MCF 10A (cell line): ENCODE results near the gene IL9R. TPM values are rescaled to one million over a fixed set of nuclear protein-coding genes. Genes with fewer than 3 reads are reported as not detected.

Experiments
- BruUV-seq: library from RNA; stranded (reverse); fragments of 400-500 nt; replicated peaks from 2 replicates; lab custom pipeline; 2021; lab: Mats Ljungman, UMichigan
- CTCF ChIA-PET: fragments of 300-600 bp; sonication (Branson Sonifier 250); formaldehyde crosslinking; extraction: SDS; loops from one replicate; lab custom pipeline; 2021; ENCODE audit warnings: antibody characterized with exemption, inconsistent platforms; lab: Yijun Ruan, JAX
- POLR2A ChIA-PET: fragments of 300-600, 350-650 bp; sonication (Branson Sonifier 250); formaldehyde crosslinking; extraction: SDS; loops from one replicate; lab custom pipeline; 2020; ENCODE audit warnings: antibody characterized with exemption, inconsistent platforms; lab: Yijun Ruan, JAX
- DNase-seq: peaks from one replicate; pipeline ENCODE4 v3.0.0-alpha.2; 2018; ENCODE audit not compliant: unreplicated experiment
- H3K27ac Mint-ChIP-seq: one replicate; pipeline ENCODE4 v1.8.0; 2022; ENCODE audit warnings: mild to moderate bottlenecking, low read depth, mixed read lengths; ENCODE audit not compliant: unreplicated experiment
- H3K27me3 Mint-ChIP-seq: one replicate; pipeline ENCODE4 v1.8.0; 2022; ENCODE audit warnings: mixed read lengths; ENCODE audit not compliant: insufficient read depth, unreplicated experiment
- H3K36me3 Mint-ChIP-seq: one replicate; pipeline ENCODE4 v1.8.0; 2022; ENCODE audit warnings: mild to moderate bottlenecking, moderate library complexity, mixed read lengths; ENCODE audit not compliant: insufficient read depth, unreplicated experiment
- H3K4me1 Mint-ChIP-seq: one replicate; pipeline ENCODE4 v1.8.0; 2022; ENCODE audit warnings: mixed read lengths; ENCODE audit not compliant: insufficient read depth, unreplicated experiment
- H3K4me3 Mint-ChIP-seq: one replicate; pipeline ENCODE4 v1.8.0; 2022; ENCODE audit warnings: mild to moderate bottlenecking, moderate library complexity, mixed read lengths; ENCODE audit not compliant: unreplicated experiment
- H3K9me3 Mint-ChIP-seq: one replicate; pipeline ENCODE4 v1.8.0; 2022; ENCODE audit warnings: mixed read lengths; ENCODE audit not compliant: unreplicated experiment
- CTCF ChIP-seq: fragments of 200-600 bp; IDR thresholded peaks from one replicate; pipeline ENCODE4 v1.8.0; 2022; ENCODE audit warnings: antibody characterized with exemption, mild to moderate bottlenecking; ENCODE audit not compliant: unreplicated experiment
- intact Hi-C: fragments of 100-400 bp; cut with micrococcal nuclease; formaldehyde crosslinking; loops from 2 replicates; pipeline ENCODE4 v1.14.1; 2022
- total RNA-seq: library from RNA; stranded (reverse); gene quantifications from 2 replicates; pipeline ENCODE4 v1.2.3, GENCODE V29; 2022

Gene IL9R
- total RNA-seq, 1 experiment from 2014 or later: 0.23 TPM

- no peak for TF ChIP-seq CTCF
- H3K36me3 Mint-ChIP-seq: no peaks in the 10 kb centered on the region
- no TSS peak for BruUV-seq
- ChIA-PET CTCF (no interaction called here), POLR2A (no interaction called here)
- H3K4me3 Mint-ChIP-seq: no peak overlapping the region
- no peaks in the 10 kb centered on the region for H3K27me3 Mint-ChIP-seq
- intact Hi-C loops: no loop called here
- no peak for DNase-seq
- no peak overlapping the region for H3K27ac Mint-ChIP-seq
- no peaks in the 10 kb centered on the region for H3K4me1 Mint-ChIP-seq
- H3K9me3 Mint-ChIP-seq: no peaks in the 10 kb centered on the region
These were observed 38.4 kb upstream of the IL9R start for GRCh38 chrX:155959018-155959587.

GRCh38 chrX:155962906-155963305, 34.6 kb upstream of the IL9R start:
- intact Hi-C loops: no loop called here
- no peaks in the 10 kb centered on the region for H3K36me3 Mint-ChIP-seq
- DNase-seq: no peak
- H3K4me1 Mint-ChIP-seq: no peaks in the 10 kb centered on the region
- no peak for TF ChIP-seq CTCF
- H3K27me3 Mint-ChIP-seq: no peaks in the 10 kb centered on the region
- ChIA-PET POLR2A (no interaction called here), CTCF (no interaction called here)
- no TSS peak for BruUV-seq
- no peak overlapping the region for H3K4me3 Mint-ChIP-seq
- H3K9me3 Mint-ChIP-seq: no peaks in the 10 kb centered on the region
- no peak overlapping the region for H3K27ac Mint-ChIP-seq

GRCh38 chrX:155966876-155967275, 30.6 kb upstream of the IL9R start:
- Mint-ChIP-seq H3K36me3 (no peaks in the 10 kb centered on the region), H3K4me1 (peaks cover 6% of the 10 kb centered on the region), H3K27me3 (no peaks in the 10 kb centered on the region), H3K9me3 (peaks cover 13% of the 10 kb centered on the region), H3K4me3 (no peak overlapping the region), H3K27ac (no peak overlapping the region)
- ChIA-PET POLR2A (no interaction called here), CTCF (no interaction called here)
- peak; percentile 26 for DNase-seq
- peak; percentile 12 for TF ChIP-seq CTCF
- intact Hi-C loops: no loop called here
- no TSS peak for BruUV-seq

GRCh38 chrX:155967653-155968325, 29.7 kb upstream of the IL9R start:
- H3K36me3 Mint-ChIP-seq: no peaks in the 10 kb centered on the region
- peaks cover 13% of the 10 kb centered on the region for H3K9me3 Mint-ChIP-seq
- peaks cover 6% of the 10 kb centered on the region for H3K4me1 Mint-ChIP-seq
- no peak overlapping the region for H3K4me3 Mint-ChIP-seq
- peak overlapping the region; percentile 55 for H3K27ac Mint-ChIP-seq
- no peak for TF ChIP-seq CTCF
- no peak for DNase-seq
- BruUV-seq: no TSS peak
- POLR2A ChIA-PET: no interaction called here
- CTCF ChIA-PET: no interaction called here
- intact Hi-C loops: no loop called here
- no peaks in the 10 kb centered on the region for H3K27me3 Mint-ChIP-seq
